ENCODE measurements around the gene MED22.

- TF ChIP-seq, protein P1, sequence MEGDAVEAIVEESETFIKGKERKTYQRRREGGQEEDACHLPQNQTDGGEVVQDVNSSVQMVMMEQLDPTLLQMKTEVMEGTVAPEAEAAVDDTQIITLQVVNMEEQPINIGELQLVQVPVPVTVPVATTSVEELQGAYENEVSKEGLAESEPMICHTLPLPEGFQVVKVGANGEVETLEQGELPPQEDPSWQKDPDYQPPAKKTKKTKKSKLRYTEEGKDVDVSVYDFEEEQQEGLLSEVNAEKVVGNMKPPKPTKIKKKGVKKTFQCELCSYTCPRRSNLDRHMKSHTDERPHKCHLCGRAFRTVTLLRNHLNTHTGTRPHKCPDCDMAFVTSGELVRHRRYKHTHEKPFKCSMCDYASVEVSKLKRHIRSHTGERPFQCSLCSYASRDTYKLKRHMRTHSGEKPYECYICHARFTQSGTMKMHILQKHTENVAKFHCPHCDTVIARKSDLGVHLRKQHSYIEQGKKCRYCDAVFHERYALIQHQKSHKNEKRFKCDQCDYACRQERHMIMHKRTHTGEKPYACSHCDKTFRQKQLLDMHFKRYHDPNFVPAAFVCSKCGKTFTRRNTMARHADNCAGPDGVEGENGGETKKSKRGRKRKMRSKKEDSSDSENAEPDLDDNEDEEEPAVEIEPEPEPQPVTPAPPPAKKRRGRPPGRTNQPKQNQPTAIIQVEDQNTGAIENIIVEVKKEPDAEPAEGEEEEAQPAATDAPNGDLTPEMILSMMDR (IDR thresholded peaks at IDR 0.05; ENCODE audit: low read depth, low read length, poor library complexity, severe bottlenecking) = no peak
- no peak for TF ChIP-seq EZH2phosphoT487 (IDR thresholded peaks at IDR 0.05; ENCODE audit: borderline replicate concordance, low read length)
These were observed 6.4 kb downstream of the MED22 start for GRCh38 chr9:133341369-133342068.

Data from DOHH2 (cell line).